ENCODE measurements around the gene TSPEAR.
"Not testable (repeated sequence)": the region's sequence is repeated elsewhere in the genome, so short reads cannot be mapped to it uniquely, and the experiment has no call there.

The TSPEAR gene

GRCh38 chr21:44603911-44604310, 107.5 kb downstream of the TSPEAR start:
- no peak for DNase-seq (ENCODE audit: low read depth in 2 of 2)

- DNase-seq (ENCODE audit: low read depth in 2 of 2) = no peak
Observed at GRCh38 chr21:44603109-44603875, 108.1 kb downstream of the TSPEAR start.

- no peak for DNase-seq (ENCODE audit: low read depth in 2 of 2)
Observed at GRCh38 chr21:44602463-44602850, 108.9 kb downstream of the TSPEAR start.

- DNase-seq (ENCODE audit: low read depth in 2 of 2) = no peak
Observed at GRCh38 chr21:44601596-44602462, 109.5 kb downstream of the TSPEAR start.

- DNase-seq (ENCODE audit: low read depth in 2 of 2) = not testable (repeated sequence)
Observed at GRCh38 chr21:44601091-44601490, 110.3 kb downstream of the TSPEAR start.

- not testable (repeated sequence) for DNase-seq (ENCODE audit: low read depth in 2 of 2)
Observed at GRCh38 chr21:44600118-44600978, 111.0 kb downstream of the TSPEAR start, which contains the start of gene KRTAP10-7. Gene KRTAP10-7 (plus strand): TSS chr21:44600597. CDS start chr21:44600622, 25 bp downstream.

- DNase-seq (ENCODE audit: low read depth in 2 of 2) = no peak
Observed at GRCh38 chr21:44599264-44600029, 111.9 kb downstream of the TSPEAR start.

- no peak for DNase-seq (ENCODE audit: low read depth in 2 of 2)
Observed at GRCh38 chr21:44598061-44598460, 113.3 kb downstream of the TSPEAR start.

- DNase-seq (ENCODE audit: low read depth in 2 of 2) = no peak
Observed at GRCh38 chr21:44596068-44596725, 115.2 kb downstream of the TSPEAR start.

- no peak for DNase-seq (ENCODE audit: low read depth in 2 of 2)
Observed at GRCh38 chr21:44595524-44595923, 115.8 kb downstream of the TSPEAR start.

- DNase-seq (ENCODE audit: low read depth in 2 of 2) = no peak
Observed at GRCh38 chr21:44594406-44594916, 116.9 kb downstream of the TSPEAR start.

GRCh38 chr21:44593598-44594405, 117.6 kb downstream of the TSPEAR start:
- DNase-seq (ENCODE audit: low read depth in 2 of 2) = no peak

GRCh38 chr21:44592446-44593311, 118.7 kb downstream of the TSPEAR start, which contains the start of gene KRTAP10-6:
Gene KRTAP10-6 (minus strand): TSS chr21:44592505. CDS start chr21:44592484, 21 bp downstream.
- DNase-seq (ENCODE audit: low read depth in 2 of 2) = no peak

- not testable (repeated sequence) for DNase-seq (ENCODE audit: low read depth in 2 of 2)
Observed at GRCh38 chr21:44591801-44592130, 119.6 kb downstream of the TSPEAR start.

- not testable (repeated sequence) for DNase-seq (ENCODE audit: low read depth in 2 of 2)
Observed at GRCh38 chr21:44590897-44591800, 120.2 kb downstream of the TSPEAR start.

- DNase-seq (ENCODE audit: low read depth in 2 of 2) = no peak
Observed at GRCh38 chr21:44590311-44590721, 121.1 kb downstream of the TSPEAR start.

- no peak for DNase-seq (ENCODE audit: low read depth in 2 of 2)
Observed at GRCh38 chr21:44589586-44590305, 121.6 kb downstream of the TSPEAR start.
